GM21717 (cell line): Measurements from ENCODE around the gene CNTROB.
A peak's percentile ranks its signal among the peaks of the same experiment; 100 is the strongest.

Experiments used
- ATAC-seq: cut with Tn5 transposase; IDR thresholded peaks from one replicate; pipeline ENCODE4 v1.9.1; 2021; ENCODE audit warnings: mild to moderate bottlenecking, moderate library complexity; ENCODE audit not compliant: unreplicated experiment

CNTROB gene, protein sequence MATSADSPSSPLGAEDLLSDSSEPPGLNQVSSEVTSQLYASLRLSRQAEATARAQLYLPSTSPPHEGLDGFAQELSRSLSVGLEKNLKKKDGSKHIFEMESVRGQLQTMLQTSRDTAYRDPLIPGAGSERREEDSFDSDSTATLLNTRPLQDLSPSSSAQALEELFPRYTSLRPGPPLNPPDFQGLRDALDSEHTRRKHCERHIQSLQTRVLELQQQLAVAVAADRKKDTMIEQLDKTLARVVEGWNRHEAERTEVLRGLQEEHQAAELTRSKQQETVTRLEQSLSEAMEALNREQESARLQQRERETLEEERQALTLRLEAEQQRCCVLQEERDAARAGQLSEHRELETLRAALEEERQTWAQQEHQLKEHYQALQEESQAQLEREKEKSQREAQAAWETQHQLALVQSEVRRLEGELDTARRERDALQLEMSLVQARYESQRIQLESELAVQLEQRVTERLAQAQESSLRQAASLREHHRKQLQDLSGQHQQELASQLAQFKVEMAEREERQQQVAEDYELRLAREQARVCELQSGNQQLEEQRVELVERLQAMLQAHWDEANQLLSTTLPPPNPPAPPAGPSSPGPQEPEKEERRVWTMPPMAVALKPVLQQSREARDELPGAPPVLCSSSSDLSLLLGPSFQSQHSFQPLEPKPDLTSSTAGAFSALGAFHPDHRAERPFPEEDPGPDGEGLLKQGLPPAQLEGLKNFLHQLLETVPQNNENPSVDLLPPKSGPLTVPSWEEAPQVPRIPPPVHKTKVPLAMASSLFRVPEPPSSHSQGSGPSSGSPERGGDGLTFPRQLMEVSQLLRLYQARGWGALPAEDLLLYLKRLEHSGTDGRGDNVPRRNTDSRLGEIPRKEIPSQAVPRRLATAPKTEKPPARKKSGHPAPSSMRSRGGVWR

DNA sequence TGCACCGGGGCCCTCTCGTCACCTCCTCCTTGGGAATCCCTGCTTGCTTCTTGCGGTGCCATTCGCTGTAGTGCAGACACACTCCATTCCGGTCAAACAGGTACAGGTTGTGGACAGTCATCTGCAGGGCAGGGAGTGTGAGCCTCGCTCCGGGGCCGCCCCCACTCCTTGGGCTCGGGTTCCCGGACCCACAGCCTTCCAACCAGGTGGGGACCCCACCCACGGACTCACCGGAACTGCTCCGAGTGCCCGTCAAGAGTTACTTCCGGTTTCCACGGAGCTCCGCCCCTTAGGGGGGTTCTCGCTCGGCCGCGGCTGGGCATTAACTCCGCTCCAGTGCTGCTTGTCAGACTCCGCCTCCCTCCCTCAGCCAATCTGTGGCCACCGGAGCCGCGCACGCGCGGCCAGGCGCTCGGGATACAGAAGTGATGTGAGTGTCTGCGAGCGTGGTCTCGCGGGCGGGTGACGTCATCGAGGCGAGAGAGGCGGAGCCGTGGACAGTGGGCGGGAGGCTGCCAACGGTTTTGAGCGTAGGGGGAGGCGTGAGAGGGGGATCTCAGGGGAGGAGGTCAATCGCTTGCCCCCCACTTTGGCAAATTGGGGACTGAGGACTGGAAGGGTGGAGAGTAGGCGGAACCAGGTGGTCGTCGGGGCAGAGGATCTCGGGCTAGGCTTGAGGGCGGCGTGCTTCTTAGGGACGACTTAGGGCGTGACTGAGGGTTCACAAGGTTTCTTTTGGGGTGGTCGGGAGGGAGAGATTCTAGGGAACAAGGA lies at the start of gene CNTROB, which contains the start of gene TRAPPC1:
Gene CNTROB, plus strand, starts transcription at position 498 of the 774 bp plus-strand sequence. CDS start 874 bp downstream, outside the sequence.
Gene TRAPPC1, minus strand, starts transcription at position 238 of the 774 bp plus-strand sequence. Its CDS starts 117 bp downstream, at position 121.
- ATAC-seq: peak; percentile 83

DNA sequence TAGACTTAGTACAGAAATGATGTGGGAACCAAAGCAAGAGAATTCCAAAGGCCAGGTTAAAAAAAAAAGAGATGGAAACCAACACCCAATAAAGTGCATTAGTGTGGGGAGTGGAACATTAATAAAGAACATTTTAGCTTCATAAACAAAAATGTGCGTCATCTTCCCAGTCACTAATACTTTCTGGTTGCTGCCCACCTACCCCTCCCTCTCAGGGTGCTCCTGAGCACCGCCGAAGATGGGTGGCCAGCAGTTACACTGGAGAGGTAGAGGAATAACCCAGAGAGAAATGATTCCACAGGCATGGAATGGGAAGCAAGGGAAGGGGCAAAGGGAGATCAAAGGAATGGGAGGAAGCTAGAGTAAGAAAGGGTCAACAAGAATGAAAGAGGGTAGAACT lies 49.4 kb upstream of the CNTROB start:
- no peak for ATAC-seq

DNA sequence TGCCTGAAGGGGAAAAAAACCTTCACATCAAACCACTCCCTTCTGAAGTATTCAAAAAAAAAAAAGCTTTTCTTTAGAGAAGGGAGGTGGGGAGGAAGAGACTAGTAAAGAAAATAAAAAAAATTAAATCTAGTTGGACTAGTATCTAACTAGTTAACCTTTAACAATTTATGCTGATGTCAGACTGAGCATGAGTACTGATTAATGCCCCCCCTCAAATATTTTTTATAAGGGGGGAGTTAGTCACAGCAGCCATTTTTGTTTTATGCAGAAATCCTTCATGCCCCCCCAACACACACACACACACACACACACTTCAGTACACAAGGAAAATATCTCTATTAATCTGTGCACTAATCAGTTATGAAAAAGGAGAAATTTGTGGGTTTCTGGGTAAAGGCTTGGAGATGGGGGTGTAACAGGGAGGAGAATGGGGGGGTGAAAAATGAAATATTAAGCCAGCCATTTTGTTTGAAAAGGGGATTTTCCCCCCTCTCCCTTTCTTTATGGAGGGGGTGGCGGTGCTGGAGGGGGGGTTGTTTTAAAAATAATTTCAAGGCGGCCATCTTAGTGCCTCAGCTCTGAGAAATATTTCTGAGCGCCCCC lies 48.1 kb upstream of the CNTROB start:
- no peak for ATAC-seq

DNA sequence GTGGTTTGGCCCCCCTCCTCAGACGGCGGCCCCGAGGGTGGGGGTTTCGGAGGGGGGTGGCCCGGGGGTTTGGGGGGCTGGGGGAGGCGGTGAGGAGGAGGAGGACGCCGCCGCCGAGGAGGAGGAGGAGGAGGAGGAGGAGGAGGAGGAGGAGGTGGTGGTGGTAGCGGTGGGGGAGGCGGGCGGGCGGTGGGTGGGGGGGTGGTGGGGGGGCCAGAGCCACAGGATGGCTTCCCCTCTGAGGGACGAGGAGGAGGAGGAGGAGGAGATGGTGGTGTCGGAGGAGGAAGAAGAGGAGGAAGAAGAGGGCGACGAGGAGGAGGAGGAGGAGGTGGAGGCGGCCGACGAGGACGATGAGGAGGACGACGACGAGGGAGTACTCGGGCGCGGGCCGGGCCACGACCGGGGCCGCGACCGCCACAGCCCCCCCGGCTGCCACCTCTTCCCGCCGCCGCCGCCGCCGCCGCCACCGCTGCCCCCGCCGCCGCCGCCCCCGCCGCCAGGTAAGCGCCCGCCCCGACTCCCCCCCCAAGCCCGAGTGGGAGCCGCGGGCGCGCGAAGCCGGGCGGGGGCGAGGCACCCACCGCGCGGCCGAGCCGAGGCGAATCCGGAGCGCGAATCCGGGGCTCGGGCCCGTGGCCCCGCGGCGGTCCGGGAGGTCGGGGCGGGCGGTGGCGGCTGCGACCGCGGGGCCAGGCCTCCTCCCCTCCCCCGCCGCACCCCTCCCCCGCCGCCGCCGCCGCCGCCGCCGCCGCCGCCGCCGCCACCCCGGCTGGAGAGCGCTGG lies 47.2 kb upstream of the CNTROB start:
- ATAC-seq: no peak

DNA sequence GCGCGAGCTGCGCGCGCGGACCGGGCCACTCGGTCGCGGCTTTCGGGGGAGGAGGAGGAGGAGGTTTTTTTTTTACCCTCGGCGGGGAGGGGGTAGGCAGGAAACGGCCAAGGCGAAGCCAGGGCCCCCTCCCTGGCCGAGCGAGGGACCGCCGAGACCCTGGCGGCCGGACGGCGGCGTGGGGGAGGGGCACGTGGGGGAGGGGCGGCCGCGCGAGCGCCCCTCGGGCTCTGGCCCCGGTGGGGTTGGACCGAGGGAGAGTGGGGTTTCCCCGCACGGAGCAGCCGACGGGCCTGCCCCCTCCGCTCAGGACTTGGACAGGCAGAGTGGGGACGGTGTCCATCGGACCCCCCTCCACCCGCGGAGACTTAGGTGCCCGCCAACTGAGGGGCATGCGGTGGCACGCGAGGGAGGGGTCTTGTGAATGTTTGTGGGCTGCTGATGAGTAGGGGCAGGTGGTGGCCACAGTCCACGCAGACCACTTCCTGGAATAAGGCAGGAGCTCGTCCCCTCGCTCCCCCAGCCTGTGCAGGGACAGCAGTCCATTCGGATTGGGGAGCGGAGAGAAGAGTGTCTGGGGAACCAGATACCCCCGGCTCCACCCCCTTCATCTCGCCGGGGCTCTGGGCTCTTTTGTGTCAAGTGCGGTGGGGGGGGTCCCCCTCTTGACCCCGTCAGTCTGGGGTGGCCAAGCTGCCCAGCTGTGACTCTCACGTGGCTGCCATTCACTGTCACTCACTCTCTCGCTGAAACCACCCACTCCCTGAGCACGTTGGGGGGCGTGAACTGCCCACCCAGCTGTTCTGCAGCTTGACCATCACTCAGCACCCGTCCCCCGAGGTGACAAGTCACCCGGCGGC lies 46.4 kb upstream of the CNTROB start:
- no peak for ATAC-seq

DNA sequence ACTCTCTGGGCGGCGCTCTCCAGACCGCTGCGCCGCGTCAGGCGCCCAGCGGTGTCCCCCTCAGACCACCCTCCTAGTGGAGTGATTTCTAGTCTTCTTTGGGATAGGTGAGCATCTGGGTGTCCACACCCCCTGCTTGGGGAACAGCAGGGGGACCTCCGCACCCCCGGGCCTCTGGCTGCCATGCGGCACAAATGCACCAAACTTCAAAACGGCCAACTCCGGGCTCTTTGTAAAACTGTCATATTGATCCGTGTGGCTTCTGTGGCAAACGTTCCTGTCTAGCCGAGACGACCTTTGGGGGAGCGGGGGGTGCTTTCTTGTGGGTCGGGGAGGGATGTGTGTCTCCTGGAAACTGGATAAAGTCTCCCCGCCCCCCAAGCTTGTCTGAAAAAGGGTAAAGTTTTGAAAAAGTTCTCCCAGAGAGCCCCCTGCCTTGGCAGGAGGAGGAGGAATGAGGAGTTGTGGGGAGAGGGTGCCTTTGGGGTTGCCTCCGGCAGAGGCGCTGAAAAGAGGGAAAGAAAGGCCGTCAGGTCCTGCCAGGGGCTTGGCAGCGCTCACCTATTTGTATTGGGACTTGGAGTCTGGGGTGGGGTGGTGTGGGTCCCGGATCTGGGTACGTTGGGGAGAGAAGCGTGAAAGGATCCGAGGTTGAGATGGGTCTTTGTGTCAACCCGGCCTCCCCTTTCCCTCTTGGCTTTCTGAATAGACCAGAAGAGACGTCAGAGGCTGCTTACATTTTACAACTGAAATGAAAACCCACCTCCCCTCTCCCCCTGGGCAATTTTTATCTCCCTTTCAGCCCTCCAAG lies 45.6 kb upstream of the CNTROB start:
- ATAC-seq: no peak

DNA sequence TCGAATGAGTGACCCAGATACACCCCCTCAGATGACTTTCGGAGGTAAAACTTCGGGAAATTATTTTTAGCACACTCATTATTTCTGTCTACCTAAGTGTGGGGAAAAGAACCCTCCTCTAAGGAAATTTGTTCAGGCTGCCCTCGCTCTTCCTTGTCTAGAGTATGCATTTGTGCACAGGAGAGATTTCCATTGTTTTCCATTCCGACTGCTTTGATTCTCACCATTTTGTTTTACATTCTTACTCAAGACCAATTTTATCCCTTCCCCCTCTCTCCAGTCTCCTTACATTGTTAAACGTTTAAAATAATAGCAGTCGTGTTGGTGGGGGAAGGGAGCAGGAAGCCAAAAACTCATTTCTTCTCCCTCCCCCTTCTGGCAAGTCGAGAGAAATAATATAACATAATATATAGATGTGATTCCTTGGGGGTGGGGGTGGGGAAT lies 44.9 kb upstream of the CNTROB start:
- no peak for ATAC-seq

DNA sequence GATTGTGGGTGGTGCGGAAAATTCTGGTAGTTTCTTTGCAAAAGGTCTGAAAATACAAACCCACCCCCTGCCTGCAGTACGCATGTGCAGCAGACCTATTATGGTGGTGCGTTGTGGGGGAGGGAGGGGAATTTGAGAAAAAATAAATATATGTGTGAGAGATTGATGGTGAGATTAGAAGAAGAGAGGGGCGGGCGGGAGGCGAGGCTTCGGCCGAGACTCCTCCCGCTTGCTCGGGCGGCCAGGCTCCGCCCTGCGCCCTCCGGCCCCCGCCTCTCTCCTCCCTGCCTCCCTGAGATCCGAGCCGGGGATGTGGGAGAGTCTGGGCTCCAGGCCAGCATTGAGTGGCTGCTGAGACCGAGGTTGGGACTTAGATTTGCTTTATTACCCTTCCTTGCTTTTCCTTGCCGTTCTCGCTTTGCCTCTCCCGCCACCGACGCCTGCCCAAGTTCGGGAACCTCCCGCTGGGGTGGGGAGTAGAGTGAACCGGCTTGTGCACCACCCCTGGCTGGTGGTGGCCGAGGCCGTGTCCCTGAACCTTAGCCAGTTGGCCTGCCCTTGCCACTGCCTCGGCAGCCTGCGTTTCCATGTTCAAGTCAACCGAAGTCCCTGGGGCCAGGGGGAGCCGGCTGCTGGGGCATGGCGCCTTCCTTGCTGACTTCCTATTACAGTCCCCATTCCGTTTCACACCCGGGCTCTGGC lies 44.4 kb upstream of the CNTROB start:
- ATAC-seq: peak; percentile 44

DNA sequence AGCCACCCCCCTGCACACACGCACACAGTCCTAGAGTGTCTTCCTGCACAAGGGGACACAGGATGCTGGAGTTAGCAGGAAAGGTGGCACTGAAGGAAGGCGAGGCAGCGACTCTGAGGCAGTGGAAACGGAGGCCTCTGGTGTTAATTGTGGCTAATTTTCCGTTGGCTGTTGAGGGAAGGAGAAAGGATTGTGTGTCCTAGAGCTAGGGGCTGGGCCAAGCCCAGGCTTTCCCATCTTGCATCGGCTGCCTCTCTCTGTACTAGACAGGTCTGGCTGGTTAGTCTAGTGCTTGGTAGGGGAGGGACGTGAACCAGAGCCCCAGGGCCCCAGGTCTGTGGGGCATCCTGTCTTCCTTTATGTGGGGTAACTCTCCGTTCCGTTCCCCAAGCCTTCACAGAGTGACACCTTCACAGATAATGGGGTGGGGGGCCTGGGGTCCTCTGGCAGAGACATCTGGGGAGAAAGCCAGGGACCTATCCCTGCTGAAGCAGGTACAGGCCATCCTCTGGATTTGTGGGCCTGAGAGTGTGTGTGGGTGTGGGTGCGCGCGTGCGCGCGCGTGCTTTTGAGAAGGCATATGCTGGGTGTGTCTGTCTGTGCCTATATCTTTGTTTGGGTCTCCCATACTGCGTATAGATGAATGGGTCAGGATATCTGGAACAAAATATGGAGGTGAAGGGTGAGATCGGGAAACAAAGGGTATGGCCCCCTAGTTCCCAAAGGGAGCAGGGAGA lies 43.7 kb upstream of the CNTROB start, which contains the start of gene CHD3:
Gene CHD3, plus strand, starts transcription at position 606 of the 737 bp plus-strand sequence. CDS start 212 bp downstream, outside the sequence.
- no peak for ATAC-seq

DNA sequence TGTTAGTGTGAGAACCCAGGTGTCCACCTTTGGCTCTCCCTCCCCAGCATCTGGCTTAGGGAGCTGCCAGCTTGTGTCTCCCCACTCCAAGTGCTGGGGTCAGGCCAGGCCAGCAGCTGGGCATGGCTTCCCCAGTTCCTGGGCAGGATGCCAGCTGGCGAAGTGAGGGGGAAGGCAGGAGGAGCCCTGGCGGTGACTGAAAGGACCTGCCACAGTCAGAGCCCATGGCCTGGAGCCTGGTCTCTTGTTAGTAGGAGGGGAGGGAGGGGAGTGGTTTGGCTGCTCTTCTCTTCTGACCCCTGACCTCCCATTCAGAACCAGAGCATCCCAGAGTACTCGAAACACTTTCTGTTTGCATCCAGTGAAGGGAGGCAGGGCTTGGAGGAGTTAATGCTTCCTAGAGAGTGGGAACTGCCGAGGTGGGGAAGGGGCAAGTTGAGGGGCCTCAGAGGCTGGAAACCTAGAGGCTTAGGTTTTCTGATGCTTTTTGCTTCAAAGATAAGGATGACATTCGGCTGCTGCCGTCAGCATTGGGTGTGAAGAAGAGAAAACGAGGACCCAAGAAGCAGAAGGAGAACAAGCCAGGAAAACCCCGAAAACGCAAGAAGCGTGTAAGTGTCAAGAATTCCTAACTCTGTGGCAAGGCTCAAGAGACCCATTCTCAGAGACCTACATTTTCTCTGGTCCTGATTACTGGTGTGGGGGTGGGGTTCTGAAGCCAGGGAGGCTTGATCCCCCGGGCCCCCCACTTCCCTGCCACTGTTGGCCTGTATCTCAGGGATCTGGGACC lies 42.6 kb upstream of the CNTROB start:
- ATAC-seq: no peak

DNA sequence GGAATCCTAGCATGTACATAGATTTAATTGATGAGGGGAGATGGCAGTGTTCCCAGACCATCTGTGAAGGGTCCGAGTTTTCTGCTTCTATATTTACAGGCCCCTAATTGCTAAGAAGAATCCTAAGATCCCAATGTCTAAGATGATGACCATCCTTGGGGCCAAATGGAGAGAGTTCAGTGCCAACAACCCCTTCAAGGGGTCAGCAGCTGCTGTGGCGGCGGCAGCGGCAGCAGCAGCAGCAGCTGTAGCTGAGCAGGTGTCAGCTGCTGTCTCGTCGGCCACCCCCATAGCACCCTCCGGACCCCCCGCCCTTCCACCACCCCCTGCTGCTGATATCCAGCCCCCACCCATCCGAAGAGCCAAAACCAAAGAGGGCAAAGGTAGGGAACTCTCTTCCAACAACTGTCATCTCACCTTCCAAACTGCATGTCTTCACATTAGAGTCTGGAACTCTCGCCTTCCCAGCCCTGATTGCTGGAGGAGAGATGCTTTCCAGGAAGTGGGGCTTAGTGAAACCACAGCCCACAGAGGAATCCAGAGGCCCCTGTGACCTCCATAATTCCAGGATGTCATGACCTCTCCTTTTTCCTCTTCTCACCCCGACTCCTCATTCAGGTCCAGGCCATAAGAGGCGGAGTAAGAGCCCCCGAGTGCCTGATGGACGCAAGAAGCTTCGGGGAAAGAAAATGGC lies 38.7 kb upstream of the CNTROB start:
- no peak for ATAC-seq

DNA sequence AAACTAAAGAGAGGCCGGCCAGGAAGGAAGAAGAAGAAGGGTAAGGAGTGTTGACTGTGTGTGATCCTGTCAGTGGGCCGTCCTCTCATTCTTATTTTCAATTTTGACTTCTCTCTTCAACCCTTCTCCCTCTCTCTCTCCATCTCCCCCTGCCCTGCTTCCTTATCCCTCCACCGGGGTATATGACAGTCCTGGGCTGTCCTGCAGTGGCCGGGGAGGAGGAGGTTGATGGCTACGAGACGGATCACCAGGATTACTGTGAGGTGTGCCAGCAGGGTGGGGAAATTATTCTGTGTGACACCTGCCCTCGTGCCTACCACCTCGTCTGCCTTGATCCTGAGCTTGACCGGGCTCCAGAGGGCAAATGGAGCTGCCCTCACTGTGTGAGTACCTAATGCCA lies 37.8 kb upstream of the CNTROB start:
- no peak for ATAC-seq

DNA sequence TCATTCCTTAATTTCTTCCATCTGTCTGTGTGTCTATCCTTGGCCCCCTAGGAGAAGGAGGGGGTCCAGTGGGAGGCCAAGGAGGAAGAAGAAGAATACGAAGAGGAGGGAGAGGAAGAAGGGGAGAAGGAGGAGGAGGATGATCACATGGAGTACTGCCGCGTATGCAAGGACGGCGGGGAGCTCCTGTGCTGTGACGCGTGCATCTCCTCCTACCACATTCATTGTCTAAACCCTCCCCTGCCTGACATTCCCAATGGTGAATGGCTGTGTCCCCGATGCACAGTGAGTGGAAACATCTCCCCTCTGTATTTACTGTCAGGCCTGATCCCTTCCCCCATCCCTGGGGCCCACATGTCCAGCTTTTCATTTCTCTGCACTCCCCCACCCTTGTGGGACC lies 37.1 kb upstream of the CNTROB start:
- ATAC-seq: no peak

DNA sequence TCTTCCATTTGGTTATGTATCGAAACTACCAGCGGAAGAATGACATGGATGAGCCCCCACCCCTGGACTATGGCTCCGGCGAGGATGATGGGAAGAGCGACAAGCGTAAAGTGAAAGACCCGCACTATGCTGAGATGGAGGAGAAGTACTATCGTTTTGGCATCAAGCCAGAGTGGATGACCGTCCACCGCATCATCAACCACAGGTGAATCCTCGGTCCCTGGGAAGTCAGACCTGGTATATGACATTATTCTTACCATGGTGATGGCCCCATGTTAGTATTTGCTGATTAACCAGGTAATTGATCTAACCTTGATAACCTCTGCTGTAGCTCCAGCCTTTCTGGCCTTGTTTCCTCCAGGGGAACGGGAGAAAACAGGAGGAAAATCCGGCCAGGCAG lies 34.9 kb upstream of the CNTROB start:
- ATAC-seq: no peak

DNA sequence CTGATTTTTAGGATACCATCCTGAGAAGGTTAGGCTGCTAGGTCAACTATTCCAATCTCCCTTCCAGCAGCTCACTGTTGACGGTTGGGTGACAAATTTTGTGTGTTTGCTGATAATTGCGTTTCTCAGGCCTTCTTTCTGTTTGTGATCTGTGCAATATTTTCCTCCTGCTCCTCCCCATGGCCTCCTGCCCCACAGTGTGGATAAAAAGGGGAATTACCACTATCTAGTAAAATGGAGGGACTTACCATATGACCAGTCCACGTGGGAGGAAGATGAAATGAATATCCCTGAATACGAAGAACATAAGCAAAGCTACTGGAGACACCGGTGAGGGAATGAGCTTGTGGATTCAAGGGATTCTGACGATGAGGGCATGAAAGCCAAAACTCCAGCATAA lies 34.2 kb upstream of the CNTROB start:
- ATAC-seq: no peak
